Epithelial cell of esophagus (primary cell): ENCODE measurements around the gene SMG9.

Source experiments
- DNase-seq: peaks from one replicate; pipeline ENCODE4 v3.0.0; 2010; ENCODE audit warnings: low read depth
- H3K4me3 ChIP-seq: 2 replicates; pipeline ENCODE4 v1.5.1; 2011; ENCODE audit warnings: mild to moderate bottlenecking, low read length, control low read depth
- CTCF ChIP-seq: IDR thresholded peaks from 2 replicates; pipeline ENCODE4 v1.5.1; 2011; ENCODE audit warnings: low read depth, mild to moderate bottlenecking, low read length, control low read depth, inconsistent platforms; ENCODE audit not compliant: insufficient read depth; ENCODE audit errors: missing control alignments

Gene SMG9

GRCh38 chr19:43747557-43748204, 7.1 kb downstream of the SMG9 start:
- no peak for TF ChIP-seq CTCF
- no peak for DNase-seq
- H3K4me3 ChIP-seq = no peak overlapping the region

- DNase-seq = no peak
- no peak overlapping the region for H3K4me3 ChIP-seq
- TF ChIP-seq CTCF = no peak
Observed at GRCh38 chr19:43743059-43743458, 11.7 kb downstream of the SMG9 start.

GRCh38 chr19:43741075-43741825, 13.5 kb downstream of the SMG9 start:
- no peak for TF ChIP-seq CTCF
- no peak for DNase-seq
- no peak overlapping the region for H3K4me3 ChIP-seq

GRCh38 chr19:43739439-43740235, 15.1 kb downstream of the SMG9 start:
- no peak overlapping the region for H3K4me3 ChIP-seq
- peak; percentile 79 for DNase-seq
- TF ChIP-seq CTCF = no peak

GRCh38 chr19:43738780-43739211, 16.0 kb downstream of the SMG9 start:
- TF ChIP-seq CTCF = no peak
- H3K4me3 ChIP-seq = no peak overlapping the region
- DNase-seq = no peak

GRCh38 chr19:43735957-43736356, 18.8 kb downstream of the SMG9 start:
- no peak for TF ChIP-seq CTCF
- DNase-seq = no peak
- no peak overlapping the region for H3K4me3 ChIP-seq
